Subcutaneous adipose tissue (tissue), 4 donors: Measurements from ENCODE around the gene SNX24. TPM values are rescaled to one million over a fixed set of nuclear protein-coding genes. Genes with fewer than 3 reads are reported as not detected.

Source experiments
- total RNA-seq, 4 donors: library from RNA; depleted of rRNA; stranded (reverse); fragments of >200 nt; gene quantifications; one replicate each; pipeline ENCODE4 v1.1.0, GENCODE V29; 2016
- TF ChIP-seq, protein P1 (sequence below): fragments of 450-650 bp; IDR thresholded peaks from one replicate; pipeline ENCODE4 v1.5.1; 2016; ENCODE audit warnings: low read depth, mild to moderate bottlenecking, control low read depth, antibody characterized with exemption, moderate library complexity

The SNX24 gene
- total RNA-seq, 4 donors from 2014 or later: 5.8 to 33.9 (median 28.8) TPM

GRCh38 chr5:122996091-122996490 lies 150.7 kb downstream of the SNX24 start:
- TF ChIP-seq, protein P1, sequence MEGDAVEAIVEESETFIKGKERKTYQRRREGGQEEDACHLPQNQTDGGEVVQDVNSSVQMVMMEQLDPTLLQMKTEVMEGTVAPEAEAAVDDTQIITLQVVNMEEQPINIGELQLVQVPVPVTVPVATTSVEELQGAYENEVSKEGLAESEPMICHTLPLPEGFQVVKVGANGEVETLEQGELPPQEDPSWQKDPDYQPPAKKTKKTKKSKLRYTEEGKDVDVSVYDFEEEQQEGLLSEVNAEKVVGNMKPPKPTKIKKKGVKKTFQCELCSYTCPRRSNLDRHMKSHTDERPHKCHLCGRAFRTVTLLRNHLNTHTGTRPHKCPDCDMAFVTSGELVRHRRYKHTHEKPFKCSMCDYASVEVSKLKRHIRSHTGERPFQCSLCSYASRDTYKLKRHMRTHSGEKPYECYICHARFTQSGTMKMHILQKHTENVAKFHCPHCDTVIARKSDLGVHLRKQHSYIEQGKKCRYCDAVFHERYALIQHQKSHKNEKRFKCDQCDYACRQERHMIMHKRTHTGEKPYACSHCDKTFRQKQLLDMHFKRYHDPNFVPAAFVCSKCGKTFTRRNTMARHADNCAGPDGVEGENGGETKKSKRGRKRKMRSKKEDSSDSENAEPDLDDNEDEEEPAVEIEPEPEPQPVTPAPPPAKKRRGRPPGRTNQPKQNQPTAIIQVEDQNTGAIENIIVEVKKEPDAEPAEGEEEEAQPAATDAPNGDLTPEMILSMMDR: no peak

DNA sequence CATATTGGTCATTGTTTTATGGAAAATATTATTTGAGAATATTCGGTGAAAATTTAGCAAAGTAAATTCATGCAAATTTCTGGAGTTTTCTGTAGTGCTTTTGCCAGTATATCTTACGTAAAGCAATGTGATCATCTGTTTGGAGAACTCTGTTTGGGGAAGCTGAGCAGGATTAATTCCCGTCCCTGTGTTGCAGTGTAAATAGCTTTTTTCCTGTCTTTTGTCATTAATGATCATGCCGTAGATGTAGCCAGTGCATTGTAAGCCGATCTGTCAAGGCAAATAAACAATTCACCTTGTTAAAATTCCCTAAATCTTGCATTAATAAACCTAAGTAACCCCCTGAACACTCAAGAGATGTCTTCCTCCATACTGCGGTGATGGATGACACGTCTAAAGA lies 151.9 kb downstream of the SNX24 start:
- TF ChIP-seq, protein P1: no peak

DNA sequence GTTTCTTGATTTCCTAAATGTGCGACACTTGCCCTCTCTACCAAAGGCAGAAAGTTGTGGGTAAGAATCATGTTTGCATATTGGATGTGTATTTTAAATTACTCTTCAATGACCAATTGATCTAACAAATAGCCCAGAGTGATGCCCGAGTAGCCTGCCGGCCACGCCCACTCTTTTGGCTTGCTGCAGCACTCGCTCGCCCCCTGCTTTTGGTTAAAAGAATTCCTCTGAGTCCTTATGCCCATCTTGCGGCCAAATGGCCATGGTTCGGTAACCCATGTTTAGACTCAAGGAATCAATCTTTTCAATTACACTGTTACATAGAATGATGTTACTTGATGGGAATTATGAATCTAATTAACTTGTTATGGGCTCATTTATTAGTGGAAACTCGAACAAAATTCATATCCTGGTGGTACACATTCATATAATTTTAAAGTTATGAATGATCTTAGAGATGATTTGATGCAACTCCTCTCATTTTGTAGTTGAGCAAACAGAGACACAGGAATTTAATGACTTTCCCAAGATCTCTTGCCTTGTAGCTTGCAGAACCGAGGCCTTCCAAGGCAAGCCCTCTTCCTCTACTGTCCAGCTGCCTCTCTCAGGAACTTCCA lies 154.6 kb downstream of the SNX24 start:
- TF ChIP-seq, protein P1: no peak

DNA sequence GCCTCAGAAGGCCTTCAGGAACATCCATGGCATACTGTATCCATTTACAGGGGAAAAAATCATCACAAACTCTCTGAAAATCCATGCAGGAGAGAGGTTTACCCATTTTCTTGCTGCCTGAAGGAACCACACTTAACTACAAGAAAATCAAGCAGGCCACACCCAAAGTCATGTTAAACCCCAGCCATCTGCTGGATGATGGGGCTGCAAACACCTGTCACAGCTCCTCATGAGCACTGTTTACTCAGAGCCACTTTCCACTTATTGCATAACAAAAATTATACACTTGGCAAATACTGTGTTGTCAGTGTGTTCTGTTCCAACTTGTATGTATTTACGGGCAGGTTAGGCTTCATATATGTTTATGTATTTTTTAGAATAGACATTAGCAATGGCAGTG lies 155.3 kb downstream of the SNX24 start:
- TF ChIP-seq, protein P1: no peak

DNA sequence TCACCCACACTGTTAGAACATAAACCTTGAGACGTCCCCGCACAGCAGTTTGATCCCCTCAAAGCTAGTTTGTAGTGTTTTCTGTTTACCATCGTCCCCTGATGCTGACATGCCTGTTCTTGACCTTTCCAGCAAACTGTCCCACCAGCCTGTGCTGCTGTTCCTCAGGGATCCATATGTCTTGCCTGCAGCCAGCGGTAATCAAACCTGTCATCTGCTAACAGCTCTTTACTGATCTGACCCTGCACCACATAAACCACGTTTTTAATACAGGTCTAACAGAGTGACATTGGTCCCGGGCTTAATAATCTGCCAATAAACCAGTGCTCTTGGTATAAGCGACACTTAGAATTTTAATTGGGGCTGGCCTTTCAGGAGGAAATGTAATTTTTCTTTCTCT lies 156.4 kb downstream of the SNX24 start:
- TF ChIP-seq, protein P1: no peak

DNA sequence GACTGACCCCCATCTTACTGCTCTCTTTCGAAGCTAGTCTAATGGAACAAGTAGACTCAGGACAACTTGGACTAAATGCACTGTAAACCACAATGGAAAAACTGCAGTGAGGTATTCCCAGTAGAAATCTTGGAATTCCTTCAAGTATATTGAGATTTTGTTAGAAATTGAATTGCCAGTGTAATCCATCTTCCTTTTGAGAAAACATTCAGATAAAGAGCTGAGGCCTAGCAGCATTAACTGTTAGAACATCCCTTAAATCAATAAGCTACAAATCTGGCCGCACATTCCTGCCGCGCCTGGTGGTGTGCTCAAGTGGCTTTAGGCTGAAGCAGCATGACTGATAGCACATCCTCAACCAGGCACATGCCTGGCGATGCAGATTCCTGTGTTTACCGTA lies 161.8 kb downstream of the SNX24 start:
- TF ChIP-seq, protein P1: no peak

DNA sequence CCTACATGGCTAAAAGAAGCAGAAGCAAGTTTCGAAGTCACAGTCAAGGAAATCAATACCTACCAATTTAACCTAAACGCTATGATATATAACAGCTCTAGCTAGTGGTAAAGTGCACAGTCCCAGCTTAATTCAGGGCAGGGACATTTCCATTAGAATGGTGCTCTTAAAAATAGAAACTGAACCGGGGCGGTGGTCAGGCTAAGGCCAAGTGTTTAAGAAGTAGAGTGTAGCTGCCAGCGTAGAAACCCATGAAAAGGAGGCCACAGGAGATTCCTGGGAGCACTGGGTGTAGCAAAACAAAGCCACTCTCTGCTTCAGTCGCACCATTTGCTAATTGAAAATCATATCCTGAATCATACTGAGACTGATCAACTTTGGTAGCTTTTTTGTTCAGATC lies 162.3 kb downstream of the SNX24 start:
- TF ChIP-seq, protein P1: no peak
